ENCODE measurements around the gene CADM1.

DNA sequence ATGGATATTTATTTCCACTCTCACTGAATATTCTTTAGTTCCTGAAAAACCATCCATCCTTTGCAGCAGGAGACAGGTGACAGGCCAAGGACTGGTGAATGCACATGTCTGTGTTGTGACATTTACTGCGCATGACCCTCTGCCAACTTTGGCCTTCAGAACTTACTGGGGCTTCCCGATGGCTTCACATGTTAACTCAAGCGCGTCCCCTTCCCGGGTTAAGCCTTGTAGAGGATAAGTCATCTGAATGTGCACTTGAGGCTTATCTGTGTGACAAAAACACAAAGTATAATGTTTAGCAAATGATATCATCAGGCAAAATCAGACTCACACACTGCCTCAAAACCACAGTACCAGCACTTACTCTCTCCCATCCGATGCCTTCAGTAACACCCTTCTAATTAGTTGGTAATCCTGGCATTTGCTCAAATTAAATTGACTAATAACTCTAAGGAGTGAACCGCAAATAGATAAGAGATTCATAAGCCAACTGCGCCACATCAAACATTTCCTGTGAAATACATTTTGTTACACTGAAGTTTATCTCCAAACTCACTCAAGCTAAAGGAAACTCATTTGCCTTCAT lies 286.4 kb downstream of the CADM1 start:
- TF ChIP-seq POLR2A (IDR thresholded peaks at IDR 0.05; ENCODE audit: low read depth) (no peak), EP300 (IDR thresholded peaks at IDR 0.05) (no peak)
- TF ChIP-seq, protein P1, sequence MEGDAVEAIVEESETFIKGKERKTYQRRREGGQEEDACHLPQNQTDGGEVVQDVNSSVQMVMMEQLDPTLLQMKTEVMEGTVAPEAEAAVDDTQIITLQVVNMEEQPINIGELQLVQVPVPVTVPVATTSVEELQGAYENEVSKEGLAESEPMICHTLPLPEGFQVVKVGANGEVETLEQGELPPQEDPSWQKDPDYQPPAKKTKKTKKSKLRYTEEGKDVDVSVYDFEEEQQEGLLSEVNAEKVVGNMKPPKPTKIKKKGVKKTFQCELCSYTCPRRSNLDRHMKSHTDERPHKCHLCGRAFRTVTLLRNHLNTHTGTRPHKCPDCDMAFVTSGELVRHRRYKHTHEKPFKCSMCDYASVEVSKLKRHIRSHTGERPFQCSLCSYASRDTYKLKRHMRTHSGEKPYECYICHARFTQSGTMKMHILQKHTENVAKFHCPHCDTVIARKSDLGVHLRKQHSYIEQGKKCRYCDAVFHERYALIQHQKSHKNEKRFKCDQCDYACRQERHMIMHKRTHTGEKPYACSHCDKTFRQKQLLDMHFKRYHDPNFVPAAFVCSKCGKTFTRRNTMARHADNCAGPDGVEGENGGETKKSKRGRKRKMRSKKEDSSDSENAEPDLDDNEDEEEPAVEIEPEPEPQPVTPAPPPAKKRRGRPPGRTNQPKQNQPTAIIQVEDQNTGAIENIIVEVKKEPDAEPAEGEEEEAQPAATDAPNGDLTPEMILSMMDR (IDR thresholded peaks at IDR 0.05): no peak

All from esophagus muscularis mucosa (tissue), 4 donors.